OCI-LY7 (cell line): ENCODE results near the gene RAB20. TPM values are rescaled to one million over a fixed set of nuclear protein-coding genes. Genes with fewer than 3 reads are reported as not detected.

Experiments
- BruUV-seq: library from RNA; stranded (reverse); fragments of 400-500 nt; replicated peaks from 2 replicates; lab custom pipeline; 2021; lab: Mats Ljungman, UMichigan
- CTCF ChIA-PET: fragments of 300-600 bp; sonication (Branson Sonifier 250); formaldehyde crosslinking; loops from one replicate; lab custom pipeline; 2022; ENCODE audit warnings: antibody characterized with exemption; ENCODE audit not compliant: unreplicated experiment; lab: Charles Lee
- POLR2A ChIA-PET: fragments of 300-600 bp; sonication (Branson Sonifier 250); formaldehyde crosslinking; loops from one replicate; lab custom pipeline; 2022; ENCODE audit warnings: antibody characterized with exemption; lab: Charles Lee
- DNase-seq: peaks from one replicate; pipeline ENCODE4 v3.0.0-alpha.2; 2015; ENCODE audit warnings: low spot score
- H2AFZ ChIP-seq: fragments of 200-600 bp; sonication (generic), shearing (Covaris generic); 2 replicates; pipeline ENCODE4 v1.6.1; 2014; ENCODE audit warnings: mild to moderate bottlenecking, antibody characterized with exemption, low read length, moderate library complexity
- H3K27ac ChIP-seq: fragments of 200-600 bp; sonication (generic); 2 replicates; pipeline ENCODE4 v1.5.1; 2014; ENCODE audit warnings: mixed run types, low read depth, mild to moderate bottlenecking, moderate library complexity, low read length, inconsistent platforms; ENCODE audit not compliant: poor library complexity, severe bottlenecking
- H3K36me3 ChIP-seq: fragments of 200-600 bp; sonication (generic); 2 replicates; pipeline ENCODE4 v1.6.1; 2014; ENCODE audit warnings: mild to moderate bottlenecking, antibody characterized with exemption, low read length, moderate library complexity, mixed read lengths; ENCODE audit not compliant: insufficient read depth
- H3K4me1 ChIP-seq: fragments of 200-600 bp; sonication (generic); 2 replicates; pipeline ENCODE4 v1.5.1; 2014; ENCODE audit warnings: mild to moderate bottlenecking, low read length; ENCODE audit not compliant: insufficient read depth, poor library complexity, severe bottlenecking
- H3K4me2 ChIP-seq: fragments of 200-600 bp; sonication (generic); 2 replicates; pipeline ENCODE4 v1.6.1; 2014; ENCODE audit warnings: mild to moderate bottlenecking, low read length
- H3K4me3 ChIP-seq: fragments of 200-600 bp; sonication (generic); 2 replicates; pipeline ENCODE4 v1.5.1; 2014; ENCODE audit warnings: mild to moderate bottlenecking, low read depth, low read length; ENCODE audit not compliant: poor library complexity, severe bottlenecking
- H3K79me2 ChIP-seq: fragments of 200-600 bp; sonication (generic); 2 replicates; pipeline ENCODE4 v1.6.1; 2016; ENCODE audit warnings: low read depth, mild to moderate bottlenecking, low read length, moderate library complexity, mixed read lengths; ENCODE audit not compliant: insufficient read depth
- H3K9me2 ChIP-seq: fragments of 200-600 bp; sonication (generic); 2 replicates; pipeline ENCODE4 v1.6.1; 2016; ENCODE audit warnings: mild to moderate bottlenecking, low read length, mixed read lengths; ENCODE audit not compliant: insufficient read depth
- H3K9me3 ChIP-seq: fragments of 200-600 bp; sonication (generic); 2 replicates; pipeline ENCODE4 v1.6.1; 2014; ENCODE audit warnings: mild to moderate bottlenecking, mixed run types, low read length, mixed read lengths
- H4K20me1 ChIP-seq: fragments of 200-600 bp; sonication (generic); 2 replicates; pipeline ENCODE4 v1.6.1; 2014; ENCODE audit warnings: mild to moderate bottlenecking, antibody characterized with exemption, low read length, moderate library complexity, mixed read lengths; ENCODE audit not compliant: insufficient read depth
- CTCF ChIP-seq: fragments of 200-600 bp; sonication (generic); conservative IDR thresholded peaks from 2 replicates; pipeline ENCODE4 v1.5.1; 2014; ENCODE audit warnings: mild to moderate bottlenecking, antibody characterized with exemption, low read length, moderate library complexity, mixed read lengths
- EZH2phosphoT487 ChIP-seq: fragments of 200-600 bp; sonication (generic); IDR thresholded peaks from 2 replicates; pipeline ENCODE4 v1.6.1; 2018; ENCODE audit warnings: low read depth, borderline replicate concordance, mild to moderate bottlenecking, mixed run types, antibody characterized with exemption, low read length, moderate library complexity, mixed read lengths
- intact Hi-C: fragments of 100-400 bp; cut with micrococcal nuclease; formaldehyde crosslinking; loops from one replicate; pipeline ENCODE4 v1.10.0; 2022; ENCODE audit not compliant: unreplicated experiment
- total RNA-seq, 2 experiments: library from RNA; depleted of rRNA in 1 of 2; stranded (reverse); fragments of >200 nt in 1 of 2; shearing (Covaris generic) in 1 of 2; gene quantifications; 2 replicates each; pipeline ENCODE4 v1.2.3, GENCODE V29; 2014 to 2022

RAB20 gene
- total RNA-seq, 2 experiments from 2014 or later: not detected

- H3K36me3 ChIP-seq: no peaks in the 10 kb centered on the region
- TF ChIP-seq EZH2phosphoT487 (no peak), CTCF (no peak)
- DNase-seq: no peak
- no peaks in the 10 kb centered on the region for H3K9me3 ChIP-seq
- CTCF ChIA-PET: no interaction called here
- no peak overlapping the region for H3K4me3 ChIP-seq
- no peaks in the 10 kb centered on the region for H3K9me2 ChIP-seq
- no peak overlapping the region for H2AFZ ChIP-seq
- H4K20me1 ChIP-seq: no peaks in the 10 kb centered on the region
- H3K4me2 ChIP-seq: no peak overlapping the region
- no peaks in the 10 kb centered on the region for H3K79me2 ChIP-seq
- BruUV-seq: no TSS peak
- intact Hi-C loops: no loop called here
- POLR2A ChIA-PET: interaction anchor here (0.5 kb wide), 1 partner anchor 11 kb away, joined by 4 read pairs; no protein-coding TSS in a partner anchor
- no peaks in the 10 kb centered on the region for H3K4me1 ChIP-seq
- no peak overlapping the region for H3K27ac ChIP-seq
Observed at GRCh38 chr13:110546926-110547325, 14.6 kb downstream of the RAB20 start.

GRCh38 chr13:110546378-110546777, 15.1 kb downstream of the RAB20 start:
- no peak for DNase-seq
- TF ChIP-seq EZH2phosphoT487 (no peak), CTCF (no peak)
- ChIA-PET CTCF (no interaction called here), POLR2A (no interaction called here)
- no peak overlapping the region for H3K27ac ChIP-seq
- no peaks in the 10 kb centered on the region for H3K4me1 ChIP-seq
- H3K9me3 ChIP-seq: no peaks in the 10 kb centered on the region
- no peaks in the 10 kb centered on the region for H3K36me3 ChIP-seq
- no peak overlapping the region for H3K4me2 ChIP-seq
- H3K79me2 ChIP-seq: no peaks in the 10 kb centered on the region
- H3K9me2 ChIP-seq: no peaks in the 10 kb centered on the region
- no TSS peak for BruUV-seq
- no peaks in the 10 kb centered on the region for H4K20me1 ChIP-seq
- intact Hi-C loops: no loop called here
- no peak overlapping the region for H3K4me3 ChIP-seq
- no peak overlapping the region for H2AFZ ChIP-seq

- no peak for TF ChIP-seq CTCF
- no peak for TF ChIP-seq EZH2phosphoT487
- H3K79me2 ChIP-seq: no peaks in the 10 kb centered on the region
- ChIA-PET CTCF (no interaction called here), POLR2A (no interaction called here)
- H4K20me1 ChIP-seq: no peaks in the 10 kb centered on the region
- no peak overlapping the region for H3K4me2 ChIP-seq
- intact Hi-C loops: no loop called here
- H3K36me3 ChIP-seq: no peaks in the 10 kb centered on the region
- H3K27ac ChIP-seq: no peak overlapping the region
- H2AFZ ChIP-seq: no peak overlapping the region
- no TSS peak for BruUV-seq
- no peaks in the 10 kb centered on the region for H3K4me1 ChIP-seq
- no peak for DNase-seq
- H3K9me3 ChIP-seq: no peaks in the 10 kb centered on the region
- no peaks in the 10 kb centered on the region for H3K9me2 ChIP-seq
- H3K4me3 ChIP-seq: no peak overlapping the region
Observed at GRCh38 chr13:110542169-110542796, 19.2 kb downstream of the RAB20 start.
